ENCODE data around the gene ATOH8.

ATOH8 gene

DNA sequence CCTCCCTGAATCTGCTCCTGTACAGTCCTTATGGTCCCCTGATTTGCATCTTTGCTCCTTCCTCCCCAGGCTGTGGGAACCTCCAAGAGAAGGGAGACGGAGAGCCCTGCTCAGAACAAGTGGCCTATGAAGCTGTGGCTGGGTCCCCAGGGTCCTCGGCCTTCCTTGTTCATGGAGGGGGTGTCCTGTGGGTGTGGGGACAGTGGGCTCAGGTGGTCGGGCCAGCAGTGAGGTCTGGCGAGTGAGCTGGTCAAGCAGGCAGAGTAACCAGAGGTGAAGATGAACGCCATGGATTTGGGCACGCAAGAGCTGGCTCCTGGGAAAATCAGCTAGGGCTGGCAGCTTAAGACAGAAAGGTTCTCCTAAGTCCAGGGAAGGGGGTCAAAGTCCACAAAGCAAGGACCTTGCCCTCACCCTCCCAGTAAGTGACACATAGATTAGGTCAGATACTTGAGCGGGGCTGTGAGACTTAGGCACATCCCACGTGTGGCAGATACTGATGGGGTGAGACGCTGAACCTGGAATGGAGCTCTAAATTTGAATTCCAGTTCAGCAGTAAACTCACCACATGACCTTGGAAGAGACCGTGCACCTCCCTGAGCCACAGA is 34.8 kb upstream of the ATOH8 start:
- DNase-seq (ENCODE audit: low spot score), result no peak

DNA sequence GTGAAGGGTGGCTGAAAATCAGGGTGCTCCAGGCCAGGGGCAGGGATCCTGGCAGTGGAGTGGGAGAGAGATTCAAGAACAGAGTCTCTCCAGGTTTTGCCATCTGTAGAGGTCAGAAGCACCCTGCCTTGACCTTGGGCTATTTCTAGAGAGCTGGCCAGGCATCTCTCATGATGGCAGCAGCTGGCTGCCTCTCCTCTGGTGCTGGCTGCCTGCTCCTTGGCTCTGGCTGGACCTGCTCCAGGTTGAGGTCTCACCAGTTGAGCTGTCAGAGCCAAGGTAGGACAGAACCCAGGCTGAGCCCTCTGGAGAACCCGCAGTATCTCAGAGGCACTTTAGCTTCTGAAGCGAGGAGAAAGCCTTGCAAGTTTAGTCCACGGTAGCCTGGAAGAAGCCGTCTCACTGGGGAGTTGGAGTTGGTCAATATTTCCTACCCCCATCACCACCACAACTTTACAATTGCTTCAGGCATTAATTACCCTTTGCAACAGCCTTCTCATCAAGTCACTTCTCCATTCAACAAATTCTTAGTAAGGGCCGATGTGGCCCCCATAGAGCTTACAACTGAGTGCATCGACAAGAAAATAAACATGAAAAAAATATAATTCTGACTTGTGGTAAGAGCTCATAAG is 34.1 kb upstream of the ATOH8 start:
- no peak for DNase-seq (ENCODE audit: low spot score)

- no peak for DNase-seq (ENCODE audit: low spot score)
These were observed 33.3 kb upstream of the ATOH8 start for GRCh38 chr2:85720533-85720932.

GRCh38 chr2:85721641-85722040 is 32.1 kb upstream of the ATOH8 start:
- no peak for DNase-seq (ENCODE audit: low spot score)

GRCh38 chr2:85722519-85722918 is 31.3 kb upstream of the ATOH8 start:
- DNase-seq (ENCODE audit: low spot score), result no peak

DNA sequence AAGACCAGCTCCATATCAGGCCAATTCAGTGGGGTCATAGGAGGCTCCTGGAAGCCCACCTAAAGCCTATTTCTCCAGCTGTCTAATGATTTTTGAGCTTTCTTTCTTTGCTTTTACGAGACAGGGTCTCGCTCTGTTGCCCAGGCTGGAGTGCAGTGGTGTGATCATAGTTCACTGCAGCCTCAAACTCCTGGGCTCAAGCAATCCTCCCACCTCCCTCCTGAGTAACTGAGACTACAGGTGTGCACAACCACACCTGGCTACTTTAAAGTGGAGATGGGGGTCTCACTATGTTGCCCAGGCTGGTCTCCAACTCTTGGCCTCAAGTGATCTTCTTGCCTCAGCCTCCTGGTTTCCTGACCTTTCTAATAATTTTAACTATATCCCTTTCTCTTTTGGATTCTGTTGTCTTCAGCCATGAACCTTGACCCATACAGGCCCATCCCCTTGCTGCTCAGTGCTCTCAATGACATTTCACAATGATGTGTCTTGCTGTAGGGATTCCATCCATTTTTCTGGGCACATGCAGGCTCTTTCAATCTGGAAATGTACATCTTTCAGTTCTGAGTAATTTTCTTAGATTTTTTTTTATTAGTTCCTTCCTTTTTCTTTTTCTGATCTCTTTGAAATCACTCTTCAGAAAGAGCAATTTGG is 30.0 kb upstream of the ATOH8 start:
- DNase-seq (ENCODE audit: low spot score), result peak; percentile 55

GRCh38 chr2:85724731-85725181 is 29.0 kb upstream of the ATOH8 start:
- DNase-seq (ENCODE audit: low spot score), result no peak

DNA sequence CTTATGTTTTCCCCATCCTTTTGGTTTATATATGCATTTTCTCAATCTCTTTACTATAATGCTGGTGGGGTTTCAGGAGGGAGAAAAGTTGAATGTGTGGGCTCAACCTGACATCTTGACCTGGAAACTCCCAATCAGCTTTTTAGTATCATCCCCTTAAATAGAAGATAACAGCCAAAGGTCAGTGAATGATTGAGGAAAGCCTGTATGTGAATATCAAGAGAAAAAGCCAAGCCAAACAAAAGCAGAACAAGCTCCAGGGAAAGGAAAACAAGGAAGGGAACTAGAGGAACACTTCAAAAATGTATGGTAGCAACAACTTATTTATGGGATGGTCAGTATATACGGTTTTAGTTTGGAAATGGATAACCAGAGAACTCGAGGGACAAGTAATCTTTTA is 28.3 kb upstream of the ATOH8 start:
- DNase-seq (ENCODE audit: low spot score), result no peak

DNA sequence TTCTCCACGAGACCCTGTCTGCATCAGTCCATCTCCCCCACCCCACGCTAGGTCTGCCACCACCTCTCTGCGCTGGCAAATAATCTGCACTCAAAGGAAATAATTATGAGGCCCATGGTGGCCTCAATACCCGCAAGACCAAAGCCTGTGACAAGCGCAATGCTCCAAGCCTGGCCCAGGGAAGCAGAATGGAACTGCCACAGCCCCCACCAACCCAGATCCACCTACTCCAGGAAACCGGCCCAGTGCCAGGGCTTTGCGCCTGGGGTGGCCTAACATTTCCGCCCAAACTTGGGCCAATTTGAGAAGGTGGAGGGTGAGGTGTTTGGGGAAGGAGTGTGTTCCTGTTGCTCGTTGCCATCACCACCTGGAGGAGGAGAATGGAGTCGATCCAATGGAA is 26.0 kb upstream of the ATOH8 start:
- DNase-seq (ENCODE audit: low spot score), result no peak

DNA sequence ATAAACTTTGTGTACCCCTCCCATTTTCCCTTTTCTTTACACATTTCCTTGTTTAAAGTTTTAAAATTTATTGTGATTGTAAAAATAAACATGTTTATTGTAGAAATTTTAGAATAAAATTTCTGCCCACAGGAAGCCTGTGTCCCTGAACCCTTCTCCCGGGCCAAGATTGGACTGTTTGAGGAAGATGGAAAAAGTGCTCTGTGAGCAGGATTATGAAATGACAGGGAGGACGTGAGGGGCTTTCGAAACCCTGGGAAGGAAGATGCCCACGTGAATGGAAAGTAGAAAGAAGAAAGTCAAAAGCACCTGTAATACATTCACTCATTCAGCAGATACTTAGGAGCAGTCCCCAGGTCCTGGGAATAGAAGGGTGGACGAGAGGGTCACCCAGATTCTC is 25.4 kb upstream of the ATOH8 start:
- DNase-seq (ENCODE audit: low spot score), result no peak

DNA sequence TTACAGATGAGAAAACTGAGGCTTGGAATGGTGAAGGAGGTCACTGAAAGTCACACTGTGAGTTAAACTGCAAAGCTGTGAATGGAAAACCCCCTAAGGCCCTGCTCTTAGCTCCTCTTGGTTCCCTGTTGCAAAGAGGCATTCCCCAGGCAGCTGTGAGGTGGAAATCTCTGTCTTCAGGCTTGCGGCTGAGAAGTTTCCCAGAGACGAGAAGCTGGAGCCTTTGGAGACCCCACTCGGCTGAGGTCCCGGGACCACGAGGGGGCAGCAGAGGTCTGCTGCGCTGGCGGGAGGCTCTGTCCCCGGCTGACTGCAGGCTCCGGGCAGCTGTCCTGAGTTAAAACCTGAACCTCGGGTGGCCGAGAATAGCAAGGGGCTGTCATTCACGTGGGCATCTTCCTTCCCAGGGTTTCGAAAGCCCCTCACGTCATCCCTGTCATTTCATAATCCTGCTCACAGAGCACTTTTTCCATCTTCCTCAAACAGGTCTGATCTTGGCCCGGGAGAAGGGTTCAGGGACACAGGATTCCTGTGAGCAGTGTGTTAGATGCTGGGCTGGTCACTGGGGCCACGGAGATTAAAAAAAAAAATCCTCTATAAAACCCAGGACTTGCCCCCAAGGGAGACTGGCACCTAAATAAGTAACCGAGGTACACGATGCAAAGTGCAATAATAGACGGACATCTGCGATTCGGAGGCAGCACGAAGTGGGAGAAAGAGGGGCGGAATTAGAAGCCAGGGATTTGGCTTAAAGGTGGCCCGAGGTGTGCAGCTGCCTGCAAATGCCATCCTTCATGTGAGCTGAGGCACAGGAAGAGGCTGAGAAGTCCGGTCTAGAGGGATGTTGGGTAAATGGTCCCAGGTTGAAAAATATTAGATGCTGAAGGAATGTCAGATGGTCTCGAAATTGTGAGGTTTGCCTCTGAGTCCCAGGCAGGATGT is 24.6 kb upstream of the ATOH8 start:
- DNase-seq (ENCODE audit: low spot score), result peak; percentile 88

DNA sequence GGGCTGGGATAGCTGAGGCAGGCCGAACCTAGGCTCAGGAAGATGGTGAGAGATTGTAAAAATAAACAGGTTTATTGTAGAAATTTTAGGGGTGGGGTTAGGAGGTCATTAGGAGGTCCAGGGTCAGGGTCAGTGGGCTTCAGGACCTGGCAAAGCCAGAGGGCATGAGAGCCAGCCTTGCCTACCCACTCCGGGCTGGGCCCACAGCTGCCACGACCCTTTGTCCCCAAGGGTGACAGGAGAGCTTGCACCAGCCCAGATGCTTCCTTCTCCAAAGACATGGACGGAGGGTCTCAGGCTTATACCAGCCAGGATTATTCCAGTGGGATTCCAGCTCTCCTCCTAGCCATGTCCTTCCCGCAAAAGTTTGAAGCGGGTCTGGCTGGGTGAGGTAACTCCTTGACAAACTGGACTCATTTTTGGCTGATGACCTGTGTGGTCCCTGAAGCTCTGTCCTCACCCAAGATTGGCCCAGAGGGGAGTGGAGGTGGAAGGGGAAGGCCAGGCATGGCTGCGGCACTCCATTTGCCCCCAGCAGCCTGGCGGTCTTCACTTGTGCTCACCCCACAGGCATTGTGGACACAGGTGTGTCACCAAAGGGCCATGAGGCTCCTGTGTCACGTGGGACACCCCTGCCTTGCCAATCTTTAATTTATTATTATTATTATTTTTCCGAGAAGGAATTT is 23.8 kb upstream of the ATOH8 start:
- DNase-seq (ENCODE audit: low spot score), result no peak

DNA sequence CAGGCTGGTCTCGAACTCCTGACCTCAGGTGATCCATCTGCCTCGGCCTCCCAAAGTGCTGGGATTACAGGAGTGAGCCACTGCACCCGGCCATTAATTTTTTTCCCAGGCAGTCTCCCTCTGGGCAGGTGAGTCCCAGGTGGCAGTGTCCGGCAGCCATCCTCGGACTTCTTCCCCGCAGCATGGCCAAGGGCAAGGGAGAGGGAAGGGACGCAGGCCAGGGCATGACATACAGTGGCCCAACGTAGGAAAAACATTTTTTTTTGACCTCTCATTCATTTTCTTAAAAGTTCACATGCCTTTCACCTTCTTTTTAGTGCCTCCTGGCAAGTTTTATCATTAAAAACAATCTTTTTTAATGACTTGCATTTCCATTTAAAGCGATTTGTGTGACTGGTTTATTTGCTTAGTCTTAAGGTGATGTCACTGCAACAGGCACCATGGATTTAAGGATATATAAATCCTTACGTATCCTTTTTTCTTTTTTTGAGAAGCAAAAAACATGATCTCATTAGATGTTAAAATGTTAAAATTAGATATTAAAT is 23.0 kb upstream of the ATOH8 start:
- no peak for DNase-seq (ENCODE audit: low spot score)

DNA sequence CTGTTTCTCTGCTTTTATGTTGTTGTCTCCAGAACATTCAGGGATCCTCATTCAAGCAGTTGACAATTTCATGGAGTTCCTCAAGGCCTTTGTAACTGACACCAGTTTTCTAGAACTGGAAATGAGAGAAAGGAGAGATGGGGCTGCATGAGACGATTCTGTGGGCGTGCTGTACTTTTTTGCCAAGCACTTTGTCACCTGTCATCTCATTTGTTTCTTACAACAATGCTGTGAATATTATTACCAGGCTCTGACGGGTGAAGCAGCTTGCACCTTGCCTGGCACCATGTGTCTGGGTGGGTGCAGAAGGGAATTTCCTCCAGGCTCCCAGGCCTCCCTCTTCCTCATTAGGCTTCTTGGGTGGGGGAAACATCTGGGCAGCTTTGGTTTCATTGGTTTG is 22.2 kb upstream of the ATOH8 start:
- DNase-seq (ENCODE audit: low spot score), result no peak

DNA sequence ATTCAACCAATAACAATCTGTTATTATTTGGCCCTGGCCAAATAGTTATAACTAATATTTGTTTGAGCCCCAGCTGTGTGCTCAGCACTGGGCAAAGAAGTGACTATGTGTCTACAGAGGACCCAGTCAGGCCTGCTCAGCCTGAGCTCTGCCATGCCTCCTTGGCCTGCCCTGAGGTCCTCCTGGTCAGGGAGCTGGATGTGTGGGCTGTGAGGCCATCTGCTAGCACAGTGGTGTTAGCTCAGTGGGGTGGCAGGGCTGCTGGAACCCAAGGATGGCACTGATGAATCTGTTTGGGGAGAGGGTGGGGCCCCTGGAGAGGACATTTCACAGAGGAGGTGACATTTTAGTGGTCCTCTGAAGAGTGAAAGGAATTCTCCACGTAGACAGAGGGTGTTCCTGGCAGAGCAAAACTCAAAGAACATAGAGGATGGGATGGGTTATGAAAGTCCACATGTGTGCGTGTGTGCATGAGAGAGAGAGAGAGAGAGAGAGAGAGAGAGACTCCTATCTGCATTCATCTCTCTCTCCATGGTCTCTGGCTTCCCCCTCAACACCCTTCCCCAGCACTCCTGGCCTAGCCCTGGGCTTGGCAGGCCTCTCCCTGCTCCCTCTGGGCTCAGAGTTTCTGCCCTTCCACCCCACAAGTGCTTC is 21.2 kb upstream of the ATOH8 start:
- no peak for DNase-seq (ENCODE audit: low spot score)

DNA sequence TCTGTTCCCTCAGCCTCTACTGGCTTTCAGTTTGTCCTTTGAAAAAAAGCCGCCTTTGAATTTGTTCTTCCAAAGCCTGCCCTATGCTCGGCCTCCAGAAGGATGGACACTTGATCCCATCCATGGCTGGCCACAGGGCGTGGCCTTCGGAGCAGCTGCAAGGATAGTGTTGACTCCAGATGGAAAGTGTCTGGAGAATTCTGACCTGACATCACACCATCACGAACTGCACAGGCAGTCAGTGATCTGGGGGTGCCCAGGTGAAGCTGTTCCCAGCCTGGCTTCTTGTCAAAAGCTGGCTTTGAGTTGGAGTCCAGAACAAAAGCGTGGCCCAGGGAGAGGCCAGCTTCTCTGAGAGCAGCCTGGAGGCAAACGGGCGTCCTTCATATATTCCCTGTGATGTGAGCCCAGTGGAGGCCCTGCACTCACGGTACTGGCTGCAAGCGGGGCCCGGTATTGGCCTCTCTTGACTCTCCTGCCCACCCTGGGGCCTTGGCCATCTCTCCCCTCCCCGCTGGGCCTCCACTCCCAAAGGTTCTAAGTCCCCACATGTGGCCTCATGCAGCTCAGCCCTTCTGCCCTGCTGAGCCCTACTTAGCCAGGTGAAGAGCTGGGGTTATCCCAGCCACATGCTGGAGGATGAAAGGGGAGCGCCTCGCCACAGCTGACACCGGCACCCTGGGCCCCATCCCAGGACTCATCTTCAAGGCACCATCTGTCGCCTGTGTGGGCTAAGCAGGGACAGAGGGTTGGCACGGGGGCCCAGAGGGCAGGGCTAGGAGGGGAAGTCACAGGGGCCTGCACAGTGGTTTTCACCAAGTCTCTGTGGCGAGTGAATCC is 20.4 kb upstream of the ATOH8 start:
- no peak for DNase-seq (ENCODE audit: low spot score)

DNA sequence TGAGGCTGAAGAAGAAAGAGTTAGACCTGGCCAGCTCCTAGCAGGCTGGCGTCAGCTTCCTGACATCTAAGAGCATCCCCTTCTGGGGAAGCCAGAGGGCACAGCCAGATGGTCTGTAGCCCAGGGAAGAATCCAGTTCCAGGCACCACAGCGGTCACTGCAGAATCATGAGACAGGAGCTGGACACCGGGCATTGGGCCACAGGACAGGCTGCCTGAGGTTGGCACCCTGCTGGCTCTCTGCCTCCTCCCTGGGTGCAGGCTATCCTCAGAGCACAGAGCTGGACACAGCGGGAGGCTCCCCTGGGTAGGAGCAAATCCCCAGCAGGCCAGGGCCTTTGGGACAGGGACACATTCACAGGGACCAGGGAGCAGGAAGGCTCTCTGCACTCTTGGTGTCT is 19.8 kb upstream of the ATOH8 start:
- DNase-seq (ENCODE audit: low spot score), result no peak

- DNase-seq (ENCODE audit: low spot score), result no peak
These were observed 18.7 kb upstream of the ATOH8 start for GRCh38 chr2:85734942-85735608.

GRCh38 chr2:85735691-85736090 is 18.1 kb upstream of the ATOH8 start:
- no peak for DNase-seq (ENCODE audit: low spot score)
